K562 (cell line): ENCODE measurements around the gene GMPR2. TPM values are rescaled to one million over a fixed set of nuclear protein-coding genes. Genes with fewer than 3 reads are reported as not detected.

Experiments used
- ATAC-seq: fragments of 200-7000 bp; cut with Tn5 transposase; 3 replicates; pipeline ENCODE4 v1.9.1; 2020; ENCODE audit warnings: moderate library complexity
- BruUV-seq: library from RNA; stranded (reverse); fragments of 400-500 nt; replicated peaks from 2 replicates; lab custom pipeline; 2021; lab: Mats Ljungman, UMichigan
- CTCF ChIA-PET: fragments of 300-600 bp; formaldehyde crosslinking; extraction: SDS; loops from one replicate; lab custom pipeline; 2021; ENCODE audit warnings: low intra/inter-chr PET ratio; lab: Yijun Ruan, JAX
- POLR2A ChIA-PET: fragments of 300-600, 350-650 bp; sonication (Branson Sonifier 250); formaldehyde crosslinking; extraction: SDS; loops from one replicate; lab custom pipeline; 2021; ENCODE audit warnings: antibody characterized with exemption, inconsistent platforms; lab: Yijun Ruan, JAX
- DNase-seq, 4 experiments: peaks; one replicate each; pipeline versions ENCODE4 v3.0.0 to v3.0.0-alpha.2; 2011 to 2018; ENCODE audit warnings: low spot score in 3 of 4, mixed read lengths in 3 of 4; ENCODE audit errors: extremely low read depth in 1 of 4
- FAIRE-seq: peaks from 2 replicates; lab custom pipeline; 2011; peaks lifted over from hg19 to GRCh38; lab: Jason Lieb, UNC
- H2AFZ ChIP-seq: 2 replicates; pipeline ENCODE4 v1.6.0; 2011; ENCODE audit warnings: low read depth, low read length, control low read depth, inconsistent platforms
- H3K27ac ChIP-seq: fragments of 200-600 bp; 3 replicates; pipeline ENCODE4 v1.8.0; 2011; ENCODE audit warnings: low read depth, mild to moderate bottlenecking, control low read depth, inconsistent platforms, low read length, moderate library complexity, mixed read lengths; ENCODE audit errors: extremely low read depth
- H3K27me3 ChIP-seq, 2 experiments: fragments of 300-600 bp in 1 of 2; 2 replicates in 1 of 2; 3 replicates in 1 of 2; pipeline versions ENCODE4 v1.6.0 to v1.8.0; 2011; ENCODE audit warnings: inconsistent platforms in 2 of 2, low read length in 2 of 2, mild to moderate bottlenecking in 1 of 2, mixed read lengths in 1 of 2, moderate library complexity in 1 of 2; ENCODE audit not compliant: control insufficient read depth in 2 of 2, insufficient read depth in 2 of 2
- H3K36me3 ChIP-seq: fragments of 300-600 bp; 3 replicates; pipeline ENCODE4 v1.8.0; 2011; ENCODE audit warnings: mild to moderate bottlenecking, low read length, inconsistent platforms; ENCODE audit not compliant: control insufficient read depth, insufficient read depth
- H3K4me1 ChIP-seq, 2 experiments: fragments of 200-600 bp in 1 of 2; replicated peaks in 1 of 2; 2 replicates in 1 of 2; 3 replicates in 1 of 2; pipeline versions ENCODE4 v1.5.1 to v1.8.0; 2011; ENCODE audit warnings: inconsistent platforms in 2 of 2, low read length in 2 of 2, mild to moderate bottlenecking in 1 of 2, mixed read lengths in 1 of 2, moderate library complexity in 1 of 2; ENCODE audit not compliant: control insufficient read depth in 2 of 2, insufficient read depth in 2 of 2
- H3K4me2 ChIP-seq: 2 replicates; pipeline ENCODE4 v1.6.1; 2011; ENCODE audit warnings: low read length, control low read depth, inconsistent platforms, mixed read lengths; ENCODE audit not compliant: insufficient read depth
- H3K4me3 ChIP-seq: fragments of 200-600 bp; sonication (generic), shearing (Covaris generic); 2 replicates; pipeline ENCODE4 v1.5.1; 2016; ENCODE audit warnings: control low read depth, inconsistent platforms
- H3K79me2 ChIP-seq: fragments of 200-600 bp; 3 replicates; pipeline ENCODE4 v1.8.0; 2011; ENCODE audit warnings: low read length, inconsistent platforms; ENCODE audit not compliant: control insufficient read depth, insufficient read depth
- H3K9ac ChIP-seq, 2 experiments: 2 replicates each; pipeline versions ENCODE4 v1.6.0 to v1.6.1; 2011; ENCODE audit warnings: low read depth in 2 of 2, low read length in 2 of 2, control low read depth in 1 of 2, inconsistent platforms in 1 of 2, mild to moderate bottlenecking in 1 of 2, mixed read lengths in 1 of 2; ENCODE audit not compliant: insufficient read depth in 1 of 2
- H3K9me1 ChIP-seq: one replicate; pipeline ENCODE4 v1.6.0; 2011; ENCODE audit warnings: inconsistent platforms, mild to moderate bottlenecking, low read length, moderate library complexity; ENCODE audit not compliant: control insufficient read depth, insufficient read depth
- H3K9me3 ChIP-seq: replicated peaks from 2 replicates; pipeline ENCODE4 v1.5.1; 2011; ENCODE audit warnings: low read depth, low read length, inconsistent platforms; ENCODE audit not compliant: control insufficient read depth, insufficient read depth
- H4K20me1 ChIP-seq: replicated peaks from 2 replicates; pipeline ENCODE4 v1.6.1; 2011; ENCODE audit warnings: low read length, inconsistent platforms, mixed read lengths; ENCODE audit not compliant: control insufficient read depth, insufficient read depth
- NCOA2 ChIP-seq, 2 experiments: fragments of 450-650 bp; IDR thresholded peaks; 2 replicates each; pipeline ENCODE4 v1.6.1; 2018; ENCODE audit warnings: mild to moderate bottlenecking in 2 of 2, moderate library complexity in 1 of 2; ENCODE audit not compliant: partially characterized antibody in 2 of 2
- POLR3A ChIP-seq: IDR thresholded peaks from 2 replicates; pipeline ENCODE4 v1.6.1; 2011; ENCODE audit warnings: borderline replicate concordance, mild to moderate bottlenecking, moderate library complexity; ENCODE audit not compliant: insufficient read length, insufficient read depth; ENCODE audit errors: extremely low read depth
- PTTG1 ChIP-seq: fragments of 450-650 bp; IDR thresholded peaks from 2 replicates; pipeline ENCODE4 v1.6.1; 2016; ENCODE audit warnings: low read depth, mild to moderate bottlenecking, missing genetic modification characterization, missing compliant biosample characterization
- RUNX1 ChIP-seq: sonication (generic); IDR thresholded peaks from 2 replicates; pipeline ENCODE4 v1.6.1; 2016; ENCODE audit warnings: antibody characterized with exemption, low read depth
- STAT6 ChIP-seq: sonication (generic); formaldehyde crosslinking; IDR thresholded peaks from 2 replicates; pipeline ENCODE4 v1.8.1; 2023; ENCODE audit warnings: mild to moderate bottlenecking, missing genetic modification reagents
- ZNF263 ChIP-seq: sonication (generic); formaldehyde crosslinking; IDR thresholded peaks from 2 replicates; pipeline ENCODE4 v1.8.0; 2022; ENCODE audit warnings: mild to moderate bottlenecking, missing genetic modification reagents, borderline replicate concordance
- WGBS: fragments of 100-300 bp; shearing (Covaris generic); methylation state at CpG from one replicate; pipeline ENCODE4 v1.1.6; 2016; ENCODE audit warnings: low coverage, mixed read lengths; ENCODE audit not compliant: insufficient coverage; ENCODE audit errors: missing lambda C conversion rate; 5-methylcytosine and 5-hydroxymethylcytosine counted together
- in situ Hi-C: fragments of 300-500 bp; cut with MboI; formaldehyde crosslinking; loops from 4 replicates; pipeline ENCODE4 v1.15.0; 2018; ENCODE audit warnings: inconsistent platforms, mixed read lengths
- intact Hi-C: fragments of 100-400 bp; cut with micrococcal nuclease; formaldehyde crosslinking; loops from 2 replicates; pipeline ENCODE4 v1.14.2; 2022
- polyA plus RNA-seq, 8 experiments: library from polyadenylated mRNA; depleted of rRNA in 4 of 8; stranded (reverse) in 5 of 8; unstranded in 3 of 8; fragments of >200 nt; fragmentation: Nextera tagmentation in 2 of 8; fragmentation: Illumina TruSeq in 1 of 8; extraction: Ambion mirVana in 2 of 8; extraction: Trizol in 1 of 8; gene quantifications; 2 replicates each; pipeline versions ENCODE4 v1.2.1 to v1.2.3, GENCODE V29; 2011 to 2014; ENCODE audit warnings: inconsistent platforms in 1 of 8, missing spikeins in 1 of 8
- total RNA-seq, 7 experiments: library from RNA; depleted of rRNA in 6 of 7; stranded (reverse); fragments of >200 nt in 6 of 7; fragmentation: Illumina TruSeq in 2 of 7; extraction: Trizol in 2 of 7; gene quantifications; 2 replicates each; pipeline versions ENCODE4 v1.2.1 to v1.2.3, GENCODE V29; 2011 to 2021; ENCODE audit warnings: low replicate concordance in 1 of 7
- TF ChIP-seq, protein P1 (sequence below): sonication (generic); formaldehyde crosslinking; IDR thresholded peaks from 2 replicates; pipeline ENCODE4 v1.8.0; 2023; ENCODE audit warnings: missing genetic modification reagents, mild to moderate bottlenecking, borderline replicate concordance
- TF ChIP-seq, protein P2 (sequence below): fragments of 200-800 bp; sonication (Bioruptor generic); IDR thresholded peaks from 2 replicates; pipeline ENCODE4 v1.6.1; 2017; ENCODE audit warnings: missing genetic modification characterization, missing compliant biosample characterization

The GMPR2 gene
- total and polyA plus RNA-seq, 9 of the 15 experiments (the other 6 are each of a cell fraction or from before 2014, with no cell fraction given): 26.4 to 67.4 (median 36.3) TPM

DNA sequence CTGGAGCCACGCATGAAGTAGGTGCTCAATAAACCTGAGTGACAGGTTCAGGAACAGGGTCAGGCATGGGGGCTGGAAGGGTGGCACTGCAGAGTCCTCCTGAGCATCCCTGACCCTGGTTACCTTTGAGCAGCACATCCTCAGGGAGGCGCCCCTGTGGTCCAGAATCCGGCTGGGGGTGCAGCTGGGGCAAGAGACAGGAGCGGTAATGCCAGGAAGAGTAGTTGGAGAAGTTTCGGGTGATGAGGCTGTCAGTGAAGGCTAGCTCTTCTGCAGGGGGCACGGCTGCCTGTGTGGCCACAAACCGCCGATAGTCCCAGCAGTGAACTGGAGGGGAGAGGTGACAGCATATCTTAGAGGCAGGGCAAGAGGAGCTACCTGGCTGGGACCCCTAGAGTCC is 36.6 kb downstream of the GMPR2 start (continued):
- TF ChIP-seq POLR3A (no peak), RUNX1 (no peak), ZNF263 (CRISPR knock-in tag) (no peak)

GRCh38 chr14:24269910-24270536 is 37.3 kb downstream of the GMPR2 start:
- in situ Hi-C loops (no loop called here), intact Hi-C loops (loop anchor here (2.0 kb wide), 1 partner anchor 27 kb away; the partner anchor contains the start of gene TINF2)
- ATAC-seq: no peak
- Histone ChIP-seq H2AFZ (no peak overlapping the region), H4K20me1 (no peaks in the 10 kb centered on the region; the same call in 1 of the 2 replicates), H3K9me3 (no peaks in the 10 kb centered on the region), H3K4me1 (peaks cover 23 to 24% of the 10 kb centered on the region in 2 experiments; a peak in 4 of 5 replicates), H3K9ac (no peak overlapping the region), H3K9me1 (no peaks in the 10 kb centered on the region), H3K4me3 (no peak overlapping the region), H3K36me3 (no peaks in the 10 kb centered on the region), H3K79me2 (peaks cover 9% of the 10 kb centered on the region; the same call in 1 of the 3 replicates), H3K27me3 (no peaks in the 10 kb centered on the region), H3K4me2 (no peak overlapping the region), H3K27ac (no peak overlapping the region)
- 92% methylated on average over 11 of the region's 14 CpGs for WGBS
- POLR2A ChIA-PET: interaction anchor here (0.6 to 2.1 kb wide), 7 partner anchors 8 to 139 kb away, joined by 3 to 7 read pairs (median 3); partner anchors contain the start of genes CIDEB and FITM1
- FAIRE-seq: no peak
- CTCF ChIA-PET: interaction anchor here (1.0 kb wide), 1 partner anchor 27 kb away, joined by 3 read pairs; the partner anchor contains the start of gene TINF2
- DNase-seq: no peak
- TSS peak; percentile 71 for BruUV-seq
- no peak for TF ChIP-seq NCOA2 (IDR thresholded peaks at IDR 0.05; ENCODE audit: partially characterized antibody in 2 of 2)
- TF ChIP-seq STAT6 (CRISPR knock-in tag): no peak
- no peak for TF ChIP-seq PTTG1
- TF ChIP-seq, protein P1, sequence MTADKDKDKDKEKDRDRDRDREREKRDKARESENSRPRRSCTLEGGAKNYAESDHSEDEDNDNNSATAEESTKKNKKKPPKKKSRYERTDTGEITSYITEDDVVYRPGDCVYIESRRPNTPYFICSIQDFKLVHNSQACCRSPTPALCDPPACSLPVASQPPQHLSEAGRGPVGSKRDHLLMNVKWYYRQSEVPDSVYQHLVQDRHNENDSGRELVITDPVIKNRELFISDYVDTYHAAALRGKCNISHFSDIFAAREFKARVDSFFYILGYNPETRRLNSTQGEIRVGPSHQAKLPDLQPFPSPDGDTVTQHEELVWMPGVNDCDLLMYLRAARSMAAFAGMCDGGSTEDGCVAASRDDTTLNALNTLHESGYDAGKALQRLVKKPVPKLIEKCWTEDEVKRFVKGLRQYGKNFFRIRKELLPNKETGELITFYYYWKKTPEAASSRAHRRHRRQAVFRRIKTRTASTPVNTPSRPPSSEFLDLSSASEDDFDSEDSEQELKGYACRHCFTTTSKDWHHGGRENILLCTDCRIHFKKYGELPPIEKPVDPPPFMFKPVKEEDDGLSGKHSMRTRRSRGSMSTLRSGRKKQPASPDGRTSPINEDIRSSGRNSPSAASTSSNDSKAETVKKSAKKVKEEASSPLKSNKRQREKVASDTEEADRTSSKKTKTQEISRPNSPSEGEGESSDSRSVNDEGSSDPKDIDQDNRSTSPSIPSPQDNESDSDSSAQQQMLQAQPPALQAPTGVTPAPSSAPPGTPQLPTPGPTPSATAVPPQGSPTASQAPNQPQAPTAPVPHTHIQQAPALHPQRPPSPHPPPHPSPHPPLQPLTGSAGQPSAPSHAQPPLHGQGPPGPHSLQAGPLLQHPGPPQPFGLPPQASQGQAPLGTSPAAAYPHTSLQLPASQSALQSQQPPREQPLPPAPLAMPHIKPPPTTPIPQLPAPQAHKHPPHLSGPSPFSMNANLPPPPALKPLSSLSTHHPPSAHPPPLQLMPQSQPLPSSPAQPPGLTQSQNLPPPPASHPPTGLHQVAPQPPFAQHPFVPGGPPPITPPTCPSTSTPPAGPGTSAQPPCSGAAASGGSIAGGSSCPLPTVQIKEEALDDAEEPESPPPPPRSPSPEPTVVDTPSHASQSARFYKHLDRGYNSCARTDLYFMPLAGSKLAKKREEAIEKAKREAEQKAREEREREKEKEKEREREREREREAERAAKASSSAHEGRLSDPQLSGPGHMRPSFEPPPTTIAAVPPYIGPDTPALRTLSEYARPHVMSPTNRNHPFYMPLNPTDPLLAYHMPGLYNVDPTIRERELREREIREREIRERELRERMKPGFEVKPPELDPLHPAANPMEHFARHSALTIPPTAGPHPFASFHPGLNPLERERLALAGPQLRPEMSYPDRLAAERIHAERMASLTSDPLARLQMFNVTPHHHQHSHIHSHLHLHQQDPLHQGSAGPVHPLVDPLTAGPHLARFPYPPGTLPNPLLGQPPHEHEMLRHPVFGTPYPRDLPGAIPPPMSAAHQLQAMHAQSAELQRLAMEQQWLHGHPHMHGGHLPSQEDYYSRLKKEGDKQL: no peak
- TF ChIP-seq, protein P2, sequence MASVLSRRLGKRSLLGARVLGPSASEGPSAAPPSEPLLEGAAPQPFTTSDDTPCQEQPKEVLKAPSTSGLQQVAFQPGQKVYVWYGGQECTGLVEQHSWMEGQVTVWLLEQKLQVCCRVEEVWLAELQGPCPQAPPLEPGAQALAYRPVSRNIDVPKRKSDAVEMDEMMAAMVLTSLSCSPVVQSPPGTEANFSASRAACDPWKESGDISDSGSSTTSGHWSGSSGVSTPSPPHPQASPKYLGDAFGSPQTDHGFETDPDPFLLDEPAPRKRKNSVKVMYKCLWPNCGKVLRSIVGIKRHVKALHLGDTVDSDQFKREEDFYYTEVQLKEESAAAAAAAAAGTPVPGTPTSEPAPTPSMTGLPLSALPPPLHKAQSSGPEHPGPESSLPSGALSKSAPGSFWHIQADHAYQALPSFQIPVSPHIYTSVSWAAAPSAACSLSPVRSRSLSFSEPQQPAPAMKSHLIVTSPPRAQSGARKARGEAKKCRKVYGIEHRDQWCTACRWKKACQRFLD (CRISPR knock-in tag): no peak
